ENCODE measurements around the gene HTR1A.

Gene HTR1A

DNA sequence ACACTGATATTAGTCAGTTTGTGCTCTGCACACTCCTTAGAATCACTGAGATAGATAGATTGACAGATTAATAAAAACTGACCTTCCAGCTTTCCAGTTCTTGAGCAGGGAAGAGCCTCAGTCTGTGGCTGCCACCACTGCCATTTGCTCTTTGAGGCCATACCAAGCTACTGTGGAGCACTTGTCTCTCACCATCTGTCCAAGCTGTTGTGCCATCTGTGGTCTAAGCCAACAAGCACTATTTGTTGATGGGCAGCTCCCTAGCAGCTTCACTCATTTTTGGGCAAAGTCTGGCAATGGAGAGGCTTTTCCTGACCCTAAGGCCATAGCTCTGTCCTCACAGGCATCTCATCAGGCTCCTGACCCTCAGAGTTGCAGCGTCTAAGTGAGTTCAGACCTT lies 30.4 kb downstream of the HTR1A start:
- H3K36me3 ChIP-seq (ENCODE audit: control insufficient read depth, insufficient read depth, low read length), result no peaks in the 10 kb centered on the region
- H3K27me3 ChIP-seq (ENCODE audit: control insufficient read depth, insufficient read depth, low read length), result no peaks in the 10 kb centered on the region
- TF ChIP-seq CTCF (IDR thresholded peaks at IDR 0.05), result no peak
- H3K9ac ChIP-seq, result no peak overlapping the region
- H3K4me3 ChIP-seq (ENCODE audit: low read depth, low read length), result no peak overlapping the region
- no peak overlapping the region for H3K27ac ChIP-seq
- no peaks in the 10 kb centered on the region for H3K4me1 ChIP-seq
- H3K4me2 ChIP-seq (ENCODE audit: low read length), result no peak overlapping the region
- no peaks in the 10 kb centered on the region for H3K9me3 ChIP-seq (ENCODE audit: control insufficient read depth, low read length)
- H3K79me2 ChIP-seq, result no peaks in the 10 kb centered on the region
- H2AFZ ChIP-seq, result no peak overlapping the region

- Histone ChIP-seq H3K4me2 (ENCODE audit: low read length) (no peak overlapping the region), H3K27ac (no peak overlapping the region), H3K9ac (no peak overlapping the region), H3K79me2 (no peaks in the 10 kb centered on the region), H2AFZ (no peak overlapping the region), H3K36me3 (ENCODE audit: control insufficient read depth, insufficient read depth, low read length) (no peaks in the 10 kb centered on the region), H3K4me3 (ENCODE audit: low read depth, low read length) (no peak overlapping the region), H3K9me3 (ENCODE audit: control insufficient read depth, low read length) (no peaks in the 10 kb centered on the region), H3K4me1 (no peaks in the 10 kb centered on the region), H3K27me3 (ENCODE audit: control insufficient read depth, insufficient read depth, low read length) (no peaks in the 10 kb centered on the region)
- TF ChIP-seq CTCF (IDR thresholded peaks at IDR 0.05), result no peak
These were observed 33.8 kb downstream of the HTR1A start for GRCh38 chr5:63928451-63928850.

GRCh38 chr5:63923914-63924313 lies 38.3 kb downstream of the HTR1A start:
- Histone ChIP-seq H3K9ac (no peak overlapping the region), H3K79me2 (no peaks in the 10 kb centered on the region), H3K4me1 (no peaks in the 10 kb centered on the region), H3K9me3 (ENCODE audit: control insufficient read depth, low read length) (no peaks in the 10 kb centered on the region), H3K27ac (no peak overlapping the region), H3K36me3 (ENCODE audit: control insufficient read depth, insufficient read depth, low read length) (no peaks in the 10 kb centered on the region), H3K27me3 (ENCODE audit: control insufficient read depth, insufficient read depth, low read length) (no peaks in the 10 kb centered on the region), H3K4me2 (ENCODE audit: low read length) (no peak overlapping the region), H3K4me3 (ENCODE audit: low read depth, low read length) (no peak overlapping the region), H2AFZ (no peak overlapping the region)
- no peak for TF ChIP-seq CTCF (IDR thresholded peaks at IDR 0.05)

DNA sequence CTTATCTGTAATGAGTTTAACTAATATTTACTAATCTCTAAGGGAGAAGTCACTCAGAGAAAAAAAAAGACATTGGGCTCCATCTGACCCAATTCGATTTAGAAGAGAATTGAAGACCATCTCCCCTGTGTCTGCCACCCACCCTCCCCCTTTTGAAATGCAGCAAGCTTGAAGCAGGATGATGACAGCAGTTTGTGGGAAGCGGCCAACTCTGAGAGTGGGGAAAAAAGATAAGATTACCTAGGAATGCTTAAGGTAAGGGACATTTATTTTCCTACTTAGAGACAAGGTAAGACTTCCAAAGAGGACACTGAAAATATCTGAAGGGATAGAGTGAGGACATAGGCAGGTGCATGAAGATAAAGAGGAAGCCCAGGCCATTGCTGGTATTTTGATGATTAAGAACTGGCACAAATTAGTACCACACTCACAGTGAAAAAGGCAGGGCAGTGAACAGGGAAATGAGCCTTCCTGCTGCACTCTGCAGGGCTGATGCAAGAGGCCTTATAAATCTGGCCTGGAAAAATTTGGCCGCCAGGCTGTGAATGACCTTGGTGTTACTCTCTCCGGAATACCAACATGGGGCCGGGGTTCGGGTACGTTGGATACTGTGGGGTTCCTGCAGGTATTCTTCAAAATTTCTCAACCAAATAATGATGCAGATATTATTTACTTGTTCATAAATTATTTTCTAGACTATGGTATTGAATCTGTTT lies 42.3 kb downstream of the HTR1A start:
- Histone ChIP-seq H3K27ac (no peak overlapping the region), H3K9me3 (ENCODE audit: control insufficient read depth, low read length) (no peaks in the 10 kb centered on the region), H3K79me2 (no peaks in the 10 kb centered on the region), H2AFZ (no peak overlapping the region), H3K9ac (no peak overlapping the region), H3K27me3 (ENCODE audit: control insufficient read depth, insufficient read depth, low read length) (no peaks in the 10 kb centered on the region), H3K36me3 (ENCODE audit: control insufficient read depth, insufficient read depth, low read length) (no peaks in the 10 kb centered on the region), H3K4me2 (ENCODE audit: low read length) (no peak overlapping the region), H3K4me1 (no peaks in the 10 kb centered on the region), H3K4me3 (ENCODE audit: low read depth, low read length) (no peak overlapping the region)
- TF ChIP-seq CTCF (IDR thresholded peaks at IDR 0.05), result no peak

DNA sequence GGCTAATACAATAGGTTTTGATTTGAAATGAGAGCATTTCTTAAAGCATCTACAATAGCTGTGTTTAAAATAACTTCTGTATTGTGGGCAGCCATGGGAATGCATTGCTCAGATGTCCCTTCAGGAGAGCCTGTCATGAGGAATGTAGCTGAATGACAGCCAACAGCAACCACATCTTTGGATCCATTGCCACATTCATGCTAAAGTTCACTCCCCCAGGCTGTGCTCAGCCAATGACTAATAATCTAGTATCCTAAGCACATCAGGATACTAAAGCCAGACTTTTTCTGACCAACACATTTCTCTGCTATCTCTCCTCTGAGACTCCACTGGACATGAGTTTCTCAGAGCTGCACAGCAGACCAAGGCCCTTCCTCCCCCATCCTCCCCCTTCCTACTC lies 45.5 kb downstream of the HTR1A start:
- H3K4me2 ChIP-seq (ENCODE audit: low read length), result no peak overlapping the region
- no peak for TF ChIP-seq CTCF (IDR thresholded peaks at IDR 0.05)
- H3K9ac ChIP-seq, result no peak overlapping the region
- H3K27ac ChIP-seq, result no peak overlapping the region
- H3K27me3 ChIP-seq (ENCODE audit: control insufficient read depth, insufficient read depth, low read length), result no peaks in the 10 kb centered on the region
- H3K9me3 ChIP-seq (ENCODE audit: control insufficient read depth, low read length), result no peaks in the 10 kb centered on the region
- H2AFZ ChIP-seq, result no peak overlapping the region
- H3K4me1 ChIP-seq, result no peaks in the 10 kb centered on the region
- H3K79me2 ChIP-seq, result no peaks in the 10 kb centered on the region
- H3K36me3 ChIP-seq (ENCODE audit: control insufficient read depth, insufficient read depth, low read length), result no peaks in the 10 kb centered on the region
- H3K4me3 ChIP-seq (ENCODE audit: low read depth, low read length), result no peak overlapping the region
